Activated CD4-positive, alpha-beta T cell treated with anti-CD3 and anti-CD28 coated beads, Interleukin-2, amount 10 ng/mL, durations not matched to agents 7 days and 5 days (primary cell): ENCODE measurements around the gene COL18A1. TPM values are rescaled to one million over a fixed set of nuclear protein-coding genes. Genes with fewer than 3 reads are reported as not detected.

Experiments
- CTCF ChIA-PET: fragments of 350-600 bp; sonication (Branson Sonifier 250); formaldehyde crosslinking; loops from one replicate; lab custom pipeline; 2021; ENCODE audit warnings: antibody characterized with exemption; lab: Charles Lee
- POLR2A ChIA-PET: fragments of 350-600 bp; sonication (Branson Sonifier 250); formaldehyde crosslinking; loops from one replicate; lab custom pipeline; 2021; ENCODE audit warnings: antibody characterized with exemption; lab: Charles Lee
- DNase-seq: peaks from one replicate; pipeline ENCODE4 v3.0.0-alpha.2; 2020
- H3K27ac Mint-ChIP-seq: one replicate; pipeline ENCODE4 v1.8.0; 2021; ENCODE audit warnings: mild to moderate bottlenecking, moderate library complexity, mixed read lengths
- H3K27me3 Mint-ChIP-seq: one replicate; pipeline ENCODE4 v1.8.0; 2021; ENCODE audit warnings: mixed read lengths
- H3K36me3 Mint-ChIP-seq: one replicate; pipeline ENCODE4 v1.8.0; 2021; ENCODE audit warnings: low read depth, mixed read lengths
- H3K4me1 Mint-ChIP-seq: one replicate; pipeline ENCODE4 v1.8.0; 2021; ENCODE audit warnings: mixed read lengths
- H3K4me3 Mint-ChIP-seq: one replicate; pipeline ENCODE4 v1.8.0; 2021; ENCODE audit warnings: mild to moderate bottlenecking, moderate library complexity, mixed read lengths
- H3K9me3 Mint-ChIP-seq: one replicate; pipeline ENCODE4 v1.8.0; 2021; ENCODE audit warnings: mixed read lengths
- total RNA-seq, 2 experiments: library from RNA; stranded (reverse); gene quantifications; one replicate each; pipeline ENCODE4 v1.2.3, GENCODE V29; 2021

The COL18A1 gene
- total RNA-seq, 2 experiments from 2014 or later, result 2.8 to 3.1 TPM

GRCh38 chr21:45463871-45464270 is 58.9 kb downstream of the COL18A1 start:
- no peak overlapping the region for H3K4me3 Mint-ChIP-seq
- H3K4me1 Mint-ChIP-seq, result no peaks in the 10 kb centered on the region
- peaks cover 2% of the 10 kb centered on the region for H3K9me3 Mint-ChIP-seq
- ChIA-PET CTCF (no interaction called here), POLR2A (no interaction called here)
- H3K27me3 Mint-ChIP-seq, result peaks cover 14% of the 10 kb centered on the region
- DNase-seq, result no peak
- H3K27ac Mint-ChIP-seq, result no peak overlapping the region
- H3K36me3 Mint-ChIP-seq, result no peaks in the 10 kb centered on the region

GRCh38 chr21:45464309-45464708 is 59.3 kb downstream of the COL18A1 start:
- no peaks in the 10 kb centered on the region for H3K36me3 Mint-ChIP-seq
- no peak overlapping the region for H3K27ac Mint-ChIP-seq
- no peak for DNase-seq
- H3K9me3 Mint-ChIP-seq, result peaks cover 2% of the 10 kb centered on the region
- CTCF ChIA-PET, result no interaction called here
- POLR2A ChIA-PET, result no interaction called here
- H3K4me1 Mint-ChIP-seq, result no peaks in the 10 kb centered on the region
- H3K27me3 Mint-ChIP-seq, result peaks cover 14% of the 10 kb centered on the region
- H3K4me3 Mint-ChIP-seq, result no peak overlapping the region

- Mint-ChIP-seq H3K36me3 (no peaks in the 10 kb centered on the region), H3K4me1 (no peaks in the 10 kb centered on the region), H3K27me3 (peaks cover 14% of the 10 kb centered on the region), H3K9me3 (peaks cover 2% of the 10 kb centered on the region), H3K4me3 (no peak overlapping the region), H3K27ac (no peak overlapping the region)
- POLR2A ChIA-PET, result no interaction called here
- no peak for DNase-seq
- CTCF ChIA-PET, result no interaction called here
These were observed 60.1 kb downstream of the COL18A1 start for GRCh38 chr21:45465105-45465504.

- no peaks in the 10 kb centered on the region for H3K4me1 Mint-ChIP-seq
- no peaks in the 10 kb centered on the region for H3K36me3 Mint-ChIP-seq
- peaks cover 14% of the 10 kb centered on the region for H3K27me3 Mint-ChIP-seq
- no peak overlapping the region for H3K27ac Mint-ChIP-seq
- no peak for DNase-seq
- peaks cover 2% of the 10 kb centered on the region for H3K9me3 Mint-ChIP-seq
- POLR2A ChIA-PET, result no interaction called here
- H3K4me3 Mint-ChIP-seq, result no peak overlapping the region
- CTCF ChIA-PET, result interaction anchor here (1.1 kb wide), 1 partner anchor 10 kb away, joined by 3 read pairs; no protein-coding TSS in a partner anchor
These were observed 60.8 kb downstream of the COL18A1 start for GRCh38 chr21:45465611-45466329.

GRCh38 chr21:45466330-45467220 is 61.6 kb downstream of the COL18A1 start:
- no peak for DNase-seq
- H3K36me3 Mint-ChIP-seq, result no peaks in the 10 kb centered on the region
- POLR2A ChIA-PET, result no interaction called here
- H3K9me3 Mint-ChIP-seq, result peaks cover 2% of the 10 kb centered on the region
- H3K27ac Mint-ChIP-seq, result no peak overlapping the region
- no peak overlapping the region for H3K4me3 Mint-ChIP-seq
- H3K4me1 Mint-ChIP-seq, result peaks cover 4% of the 10 kb centered on the region
- CTCF ChIA-PET, result interaction anchor here (1.1 kb wide), 1 partner anchor 9 kb away, joined by 3 read pairs; no protein-coding TSS in a partner anchor
- peaks cover 12% of the 10 kb centered on the region for H3K27me3 Mint-ChIP-seq

GRCh38 chr21:45467221-45467779 is 62.3 kb downstream of the COL18A1 start:
- DNase-seq, result no peak
- H3K4me3 Mint-ChIP-seq, result no peak overlapping the region
- H3K27ac Mint-ChIP-seq, result no peak overlapping the region
- ChIA-PET CTCF (interaction anchor here (1.1 kb wide), 1 partner anchor 9 kb away, joined by 3 read pairs; no protein-coding TSS in a partner anchor), POLR2A (no interaction called here)
- peaks cover 2% of the 10 kb centered on the region for H3K9me3 Mint-ChIP-seq
- H3K4me1 Mint-ChIP-seq, result peaks cover 4% of the 10 kb centered on the region
- no peaks in the 10 kb centered on the region for H3K36me3 Mint-ChIP-seq
- peaks cover 7% of the 10 kb centered on the region for H3K27me3 Mint-ChIP-seq

GRCh38 chr21:45468051-45468970 is 63.3 kb downstream of the COL18A1 start:
- H3K4me3 Mint-ChIP-seq, result no peak overlapping the region
- ChIA-PET POLR2A (no interaction called here), CTCF (no interaction called here)
- DNase-seq, result no peak
- H3K27me3 Mint-ChIP-seq, result peaks cover 3% of the 10 kb centered on the region
- peaks cover 2% of the 10 kb centered on the region for H3K9me3 Mint-ChIP-seq
- peaks cover 4% of the 10 kb centered on the region for H3K4me1 Mint-ChIP-seq
- no peak overlapping the region for H3K27ac Mint-ChIP-seq
- no peaks in the 10 kb centered on the region for H3K36me3 Mint-ChIP-seq

- no peak overlapping the region for H3K4me3 Mint-ChIP-seq
- POLR2A ChIA-PET, result no interaction called here
- H3K9me3 Mint-ChIP-seq, result no peaks in the 10 kb centered on the region
These were observed 64.0 kb downstream of the COL18A1 start for GRCh38 chr21:45468971-45469272.

GRCh38 chr21:45469273-45470086 is 64.5 kb downstream of the COL18A1 start:
- H3K4me3 Mint-ChIP-seq, result no peak overlapping the region
- H3K4me1 Mint-ChIP-seq, result peaks cover 7% of the 10 kb centered on the region
- no peak for DNase-seq
- H3K9me3 Mint-ChIP-seq, result peaks cover 4% of the 10 kb centered on the region
- H3K27ac Mint-ChIP-seq, result no peak overlapping the region
- POLR2A ChIA-PET, result no interaction called here
- H3K27me3 Mint-ChIP-seq, result no peaks in the 10 kb centered on the region
- no peaks in the 10 kb centered on the region for H3K36me3 Mint-ChIP-seq
- CTCF ChIA-PET, result no interaction called here

More at GRCh38 chr21:45468971-45469272, 64.0 kb downstream of the COL18A1 start:
- Mint-ChIP-seq H3K4me1 (peaks cover 4% of the 10 kb centered on the region), H3K36me3 (no peaks in the 10 kb centered on the region), H3K27me3 (no peaks in the 10 kb centered on the region), H3K27ac (no peak overlapping the region)
- DNase-seq, result no peak
- CTCF ChIA-PET, result no interaction called here

GRCh38 chr21:45470087-45470515 is 65.1 kb downstream of the COL18A1 start:
- no peak for DNase-seq
- peaks cover 7% of the 10 kb centered on the region for H3K4me1 Mint-ChIP-seq
- H3K36me3 Mint-ChIP-seq, result no peaks in the 10 kb centered on the region
- H3K4me3 Mint-ChIP-seq, result no peak overlapping the region
- no peaks in the 10 kb centered on the region for H3K27me3 Mint-ChIP-seq
- POLR2A ChIA-PET, result no interaction called here
- CTCF ChIA-PET, result interaction anchor here (0.8 kb wide), 1 partner anchor 15 kb away, joined by 3 read pairs; no protein-coding TSS in a partner anchor
- peaks cover 4% of the 10 kb centered on the region for H3K9me3 Mint-ChIP-seq
- H3K27ac Mint-ChIP-seq, result no peak overlapping the region

GRCh38 chr21:45470773-45471524 is 66.0 kb downstream of the COL18A1 start:
- ChIA-PET CTCF (interaction anchor here (0.6 to 0.8 kb wide), 3 partner anchors 16 to 85 kb away, joined by 3 read pairs; no protein-coding TSS in a partner anchor), POLR2A (no interaction called here)
- H3K4me3 Mint-ChIP-seq, result no peak overlapping the region

More at GRCh38 chr21:45470773-45471524, 66.0 kb downstream of the COL18A1 start:
- no peak for DNase-seq
- peaks cover 7% of the 10 kb centered on the region for H3K4me1 Mint-ChIP-seq
- no peaks in the 10 kb centered on the region for H3K27me3 Mint-ChIP-seq
- H3K27ac Mint-ChIP-seq, result no peak overlapping the region
- H3K9me3 Mint-ChIP-seq, result peaks cover 4% of the 10 kb centered on the region
- no peaks in the 10 kb centered on the region for H3K36me3 Mint-ChIP-seq
